ENCODE measurements around the gene SMTN. TPM values are rescaled to one million over a fixed set of nuclear protein-coding genes. Genes with fewer than 3 reads are reported as not detected.

The SMTN gene
- total RNA-seq, 3 donors from 2014 or later (not counting 1 experiment from before 2014, with no cell fraction given): 2.1 to 4.3 (median 3.6) TPM

- no peak for ATAC-seq
Measured at GRCh38 chr22:31039393-31039792, 41.7 kb upstream of the SMTN start.

GRCh38 chr22:31040542-31041398 lies 40.3 kb upstream of the SMTN start:
- Mint-ChIP-seq H3K27me3 (ENCODE audit: low read depth in 2 of 2) (peaks cover 2 to 9% of the 10 kb centered on the region in 2 donors), H3K36me3 (no peaks in the 10 kb centered on the region), H3K4me3 (no peak overlapping the region), H3K9me3 (no peaks in the 10 kb centered on the region), H3K4me1 (peaks cover 0 to 1% of the 10 kb centered on the region in 2 donors), H3K27ac (no peak overlapping the region)
- Histone ChIP-seq H3K9me3 (ENCODE audit: control insufficient read depth, insufficient read depth, low read length) (no peaks in the 10 kb centered on the region), H3K27me3 (ENCODE audit: control insufficient read depth, insufficient read depth, low read length) (no peaks in the 10 kb centered on the region), H3K4me3 (ENCODE audit: low read length) (no peak overlapping the region), H3K4me1 (ENCODE audit: control insufficient read depth, insufficient read depth, low read length) (no peaks in the 10 kb centered on the region), H3K27ac (ENCODE audit: low read length) (no peak overlapping the region), H3K36me3 (ENCODE audit: control insufficient read depth, insufficient read depth, low read length) (no peaks in the 10 kb centered on the region)
- TF ChIP-seq CTCF (IDR thresholded peaks at IDR 0.05): no peak
- intact Hi-C loops (cut with micrococcal nuclease): no loop called here
- no peak for DNase-seq
- WGBS (ENCODE audit: insufficient coverage): 84% methylated on average over 3 of the region's 3 CpGs
- ATAC-seq: no peak

More at GRCh38 chr22:31039393-31039792, 41.7 kb upstream of the SMTN start:
- no peaks in the 10 kb centered on the region for H3K36me3 ChIP-seq (ENCODE audit: control insufficient read depth, insufficient read depth, low read length)
- H3K27ac ChIP-seq (ENCODE audit: low read length): no peak overlapping the region
- no peaks in the 10 kb centered on the region for H3K4me1 ChIP-seq (ENCODE audit: control insufficient read depth, insufficient read depth, low read length)
- no peak for DNase-seq
- Mint-ChIP-seq H3K4me1 (no peaks in the 10 kb centered on the region), H3K9me3 (no peaks in the 10 kb centered on the region), H3K36me3 (no peaks in the 10 kb centered on the region), H3K4me3 (no peak overlapping the region), H3K27ac (no peak overlapping the region), H3K27me3 (ENCODE audit: low read depth in 2 of 2) (peaks cover 2 to 9% of the 10 kb centered on the region in 2 donors)
- no peak for TF ChIP-seq CTCF (IDR thresholded peaks at IDR 0.05)
- intact Hi-C loops (cut with micrococcal nuclease): no loop called here
- H3K27me3 ChIP-seq (ENCODE audit: control insufficient read depth, insufficient read depth, low read length): no peaks in the 10 kb centered on the region
- H3K9me3 ChIP-seq (ENCODE audit: control insufficient read depth, insufficient read depth, low read length): no peaks in the 10 kb centered on the region
- WGBS (ENCODE audit: insufficient coverage): 77% methylated on average over 9 of the region's 9 CpGs
- H3K4me3 ChIP-seq (ENCODE audit: low read length): no peak overlapping the region

GRCh38 chr22:31044262-31044861 lies 36.8 kb upstream of the SMTN start:
- no peak for DNase-seq
- no peak for TF ChIP-seq CTCF (IDR thresholded peaks at IDR 0.05)
- Mint-ChIP-seq H3K36me3 (no peaks in the 10 kb centered on the region), H3K27me3 (ENCODE audit: low read depth in 2 of 2) (no peaks in the 10 kb centered on the region), H3K4me3 (no peak overlapping the region), H3K9me3 (no peaks in the 10 kb centered on the region), H3K27ac (no peak overlapping the region), H3K4me1 (peaks cover 0 to 7% of the 10 kb centered on the region in 2 donors)
- intact Hi-C loops (cut with micrococcal nuclease): no loop called here
- Histone ChIP-seq H3K4me1 (ENCODE audit: control insufficient read depth, insufficient read depth, low read length) (peaks cover 9% of the 10 kb centered on the region), H3K4me3 (ENCODE audit: low read length) (no peak overlapping the region), H3K36me3 (ENCODE audit: control insufficient read depth, insufficient read depth, low read length) (no peaks in the 10 kb centered on the region), H3K27ac (ENCODE audit: low read length) (no peak overlapping the region), H3K9me3 (ENCODE audit: control insufficient read depth, insufficient read depth, low read length) (no peaks in the 10 kb centered on the region), H3K27me3 (ENCODE audit: control insufficient read depth, insufficient read depth, low read length) (no peaks in the 10 kb centered on the region)
- 86% methylated on average over 13 of the region's 13 CpGs for WGBS (ENCODE audit: insufficient coverage)
- ATAC-seq: no peak

Data from natural killer cell (primary cell).